NOMO-1 treated with DMSO at 0.1 percent for 48 hours (cell line): ENCODE measurements around the gene GALE.

Experiments used
- DNase-seq: peaks from one replicate; lab custom pipeline; 2025; ENCODE audit not compliant: unreplicated experiment; lab: John Stamatoyannopoulos, UW

GALE gene

GRCh38 chr1:23756676-23757075 lies 43.9 kb downstream of the GALE start:
- DNase-seq, result no peak

- no peak for DNase-seq
These were observed 47.6 kb downstream of the GALE start for GRCh38 chr1:23752909-23753308.

GRCh38 chr1:23751815-23752200 lies 48.7 kb downstream of the GALE start:
- DNase-seq, result no peak

- DNase-seq, result peak; percentile 32
These were observed 49.3 kb downstream of the GALE start for GRCh38 chr1:23751050-23751814.

- no peak for DNase-seq
These were observed 52.5 kb downstream of the GALE start for GRCh38 chr1:23748016-23748415.
